Measurements from ENCODE around the gene RILPL2.

DNA sequence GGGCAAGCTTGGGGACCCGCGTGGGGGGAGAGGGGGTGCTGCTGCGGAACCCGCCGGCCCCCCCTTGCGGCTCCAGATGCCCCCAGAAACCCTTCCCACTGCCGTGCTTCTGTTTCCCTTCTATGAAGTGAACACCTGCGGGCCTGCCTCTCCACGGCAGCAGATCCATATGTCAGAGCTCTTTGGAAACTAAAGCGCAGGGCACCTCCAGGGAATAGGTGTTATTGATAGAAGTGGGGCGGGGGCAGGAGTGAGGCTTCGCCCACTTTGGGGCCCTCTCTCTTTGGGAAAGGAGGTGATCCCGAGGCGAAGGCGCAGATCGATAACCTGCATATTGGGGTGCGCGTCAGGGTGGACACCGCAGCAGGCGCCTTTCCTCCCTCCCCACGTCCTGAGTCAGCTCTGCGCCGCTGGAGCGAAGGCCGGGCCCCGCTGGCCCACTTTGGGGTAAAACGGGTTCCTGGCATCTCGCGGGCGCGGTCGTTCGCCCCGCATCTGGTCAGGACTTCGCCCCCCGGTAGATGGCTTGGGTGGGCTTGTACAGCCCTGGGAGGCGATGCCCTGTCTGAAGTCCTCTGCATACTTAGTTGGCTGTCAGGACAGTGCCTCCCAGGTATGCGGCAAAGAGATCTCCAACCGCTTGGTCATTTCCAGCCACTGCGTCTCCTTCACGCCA is 52.0 kb downstream of the RILPL2 start:
- TF ChIP-seq CREB1 (CRISPR knock-in tag; IDR thresholded peaks at IDR 0.05; ENCODE audit: low read depth): no peak
- TF ChIP-seq, protein P1, sequence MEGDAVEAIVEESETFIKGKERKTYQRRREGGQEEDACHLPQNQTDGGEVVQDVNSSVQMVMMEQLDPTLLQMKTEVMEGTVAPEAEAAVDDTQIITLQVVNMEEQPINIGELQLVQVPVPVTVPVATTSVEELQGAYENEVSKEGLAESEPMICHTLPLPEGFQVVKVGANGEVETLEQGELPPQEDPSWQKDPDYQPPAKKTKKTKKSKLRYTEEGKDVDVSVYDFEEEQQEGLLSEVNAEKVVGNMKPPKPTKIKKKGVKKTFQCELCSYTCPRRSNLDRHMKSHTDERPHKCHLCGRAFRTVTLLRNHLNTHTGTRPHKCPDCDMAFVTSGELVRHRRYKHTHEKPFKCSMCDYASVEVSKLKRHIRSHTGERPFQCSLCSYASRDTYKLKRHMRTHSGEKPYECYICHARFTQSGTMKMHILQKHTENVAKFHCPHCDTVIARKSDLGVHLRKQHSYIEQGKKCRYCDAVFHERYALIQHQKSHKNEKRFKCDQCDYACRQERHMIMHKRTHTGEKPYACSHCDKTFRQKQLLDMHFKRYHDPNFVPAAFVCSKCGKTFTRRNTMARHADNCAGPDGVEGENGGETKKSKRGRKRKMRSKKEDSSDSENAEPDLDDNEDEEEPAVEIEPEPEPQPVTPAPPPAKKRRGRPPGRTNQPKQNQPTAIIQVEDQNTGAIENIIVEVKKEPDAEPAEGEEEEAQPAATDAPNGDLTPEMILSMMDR (conservative IDR thresholded peaks at IDR 0.05; ENCODE audit: low read depth in 2 of 2): no peak
- TF ChIP-seq, protein P2, sequence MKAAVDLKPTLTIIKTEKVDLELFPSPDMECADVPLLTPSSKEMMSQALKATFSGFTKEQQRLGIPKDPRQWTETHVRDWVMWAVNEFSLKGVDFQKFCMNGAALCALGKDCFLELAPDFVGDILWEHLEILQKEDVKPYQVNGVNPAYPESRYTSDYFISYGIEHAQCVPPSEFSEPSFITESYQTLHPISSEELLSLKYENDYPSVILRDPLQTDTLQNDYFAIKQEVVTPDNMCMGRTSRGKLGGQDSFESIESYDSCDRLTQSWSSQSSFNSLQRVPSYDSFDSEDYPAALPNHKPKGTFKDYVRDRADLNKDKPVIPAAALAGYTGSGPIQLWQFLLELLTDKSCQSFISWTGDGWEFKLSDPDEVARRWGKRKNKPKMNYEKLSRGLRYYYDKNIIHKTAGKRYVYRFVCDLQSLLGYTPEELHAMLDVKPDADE (IDR thresholded peaks at IDR 0.05): no peak
- no peak for TF ChIP-seq EZH2phosphoT487 (IDR thresholded peaks at IDR 0.05; ENCODE audit: unreplicated experiment)
- TF ChIP-seq EZH2 (IDR thresholded peaks at IDR 0.05; ENCODE audit: low read depth, unreplicated experiment): no peak
- TF ChIP-seq POLR2AphosphoS5 (IDR thresholded peaks at IDR 0.05; ENCODE audit: low read depth): no peak

Data from GM23338 (cell line).